Bronchial epithelial cell (primary cell): Measurements from ENCODE around the gene AGO3. TPM values are rescaled to one million over a fixed set of nuclear protein-coding genes. Genes with fewer than 3 reads are reported as not detected.

Experiments
- DNase-seq: peaks from one replicate; pipeline ENCODE4 v3.0.0-alpha.2; 2010; ENCODE audit warnings: low read depth
- FAIRE-seq: peaks from 2 replicates; lab custom pipeline; 2011; peaks lifted over from hg19 to GRCh38; lab: Jason Lieb, UNC
- H3K27me3 ChIP-seq: 2 replicates; pipeline ENCODE4 v1.5.1; 2011; ENCODE audit warnings: low read length; ENCODE audit not compliant: control insufficient read depth, insufficient read depth
- H3K36me3 ChIP-seq: 2 replicates; pipeline ENCODE4 v1.5.1; 2011; ENCODE audit warnings: low read length; ENCODE audit not compliant: control insufficient read depth, insufficient read depth
- H3K4me3 ChIP-seq: 2 replicates; pipeline ENCODE4 v1.5.1; 2011; ENCODE audit warnings: mild to moderate bottlenecking, low read depth, low read length, control low read depth
- total RNA-seq: library from RNA; depleted of rRNA; stranded (reverse); fragments of >200 nt; gene quantifications from 2 replicates; pipeline ENCODE4 v1.2.1, GENCODE V29; 2014
- TF ChIP-seq, protein P1 (sequence below): IDR thresholded peaks from 2 replicates; pipeline ENCODE4 v1.5.1; 2011; ENCODE audit warnings: mild to moderate bottlenecking, moderate library complexity, low read length, control low read depth, inconsistent platforms; ENCODE audit not compliant: insufficient read depth, severe bottlenecking

Gene AGO3
- total RNA-seq, 1 donor from 2014 or later = 9.5 TPM

DNA sequence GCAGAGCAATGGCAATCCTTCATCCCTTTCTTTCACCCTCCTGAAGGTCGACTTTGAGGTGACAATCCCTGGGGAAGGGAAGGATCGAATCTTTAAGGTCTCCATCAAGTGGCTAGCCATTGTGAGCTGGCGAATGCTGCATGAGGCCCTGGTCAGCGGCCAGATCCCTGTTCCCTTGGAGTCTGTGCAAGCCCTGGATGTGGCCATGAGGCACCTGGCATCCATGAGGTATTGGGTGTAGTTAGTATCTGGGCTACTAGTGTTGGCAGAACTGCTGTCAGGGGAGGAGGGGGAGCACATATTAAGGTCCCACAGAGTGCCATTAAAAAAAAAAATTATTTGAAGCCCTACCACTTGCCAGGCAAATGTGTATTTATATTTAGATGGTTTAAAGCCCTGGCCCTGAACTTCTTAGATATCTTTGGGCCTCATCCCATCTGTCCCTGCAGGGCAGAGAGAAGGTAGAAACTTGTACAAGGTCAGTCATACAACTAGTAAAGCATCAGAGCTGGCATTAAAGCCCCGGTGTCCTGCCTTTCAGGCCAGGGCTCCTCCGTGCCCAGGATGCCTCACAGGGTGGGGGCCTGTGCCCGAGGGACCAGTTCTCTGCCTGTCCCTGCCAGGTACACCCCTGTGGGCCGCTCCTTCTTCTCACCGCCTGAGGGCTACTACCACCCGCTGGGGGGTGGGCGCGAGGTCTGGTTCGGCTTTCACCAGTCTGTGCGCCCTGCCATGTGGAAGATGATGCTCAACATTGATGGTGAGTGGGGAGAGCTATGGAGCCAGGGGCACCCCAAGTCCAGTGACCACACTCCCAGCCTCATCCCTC is 37.6 kb upstream of the AGO3 start:
- TF ChIP-seq, protein P1, sequence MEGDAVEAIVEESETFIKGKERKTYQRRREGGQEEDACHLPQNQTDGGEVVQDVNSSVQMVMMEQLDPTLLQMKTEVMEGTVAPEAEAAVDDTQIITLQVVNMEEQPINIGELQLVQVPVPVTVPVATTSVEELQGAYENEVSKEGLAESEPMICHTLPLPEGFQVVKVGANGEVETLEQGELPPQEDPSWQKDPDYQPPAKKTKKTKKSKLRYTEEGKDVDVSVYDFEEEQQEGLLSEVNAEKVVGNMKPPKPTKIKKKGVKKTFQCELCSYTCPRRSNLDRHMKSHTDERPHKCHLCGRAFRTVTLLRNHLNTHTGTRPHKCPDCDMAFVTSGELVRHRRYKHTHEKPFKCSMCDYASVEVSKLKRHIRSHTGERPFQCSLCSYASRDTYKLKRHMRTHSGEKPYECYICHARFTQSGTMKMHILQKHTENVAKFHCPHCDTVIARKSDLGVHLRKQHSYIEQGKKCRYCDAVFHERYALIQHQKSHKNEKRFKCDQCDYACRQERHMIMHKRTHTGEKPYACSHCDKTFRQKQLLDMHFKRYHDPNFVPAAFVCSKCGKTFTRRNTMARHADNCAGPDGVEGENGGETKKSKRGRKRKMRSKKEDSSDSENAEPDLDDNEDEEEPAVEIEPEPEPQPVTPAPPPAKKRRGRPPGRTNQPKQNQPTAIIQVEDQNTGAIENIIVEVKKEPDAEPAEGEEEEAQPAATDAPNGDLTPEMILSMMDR = no peak
- DNase-seq (no peak), FAIRE-seq (no peak)
- Histone ChIP-seq H3K4me3 (no peak overlapping the region), H3K27me3 (no peaks in the 10 kb centered on the region), H3K36me3 (no peaks in the 10 kb centered on the region)

DNA sequence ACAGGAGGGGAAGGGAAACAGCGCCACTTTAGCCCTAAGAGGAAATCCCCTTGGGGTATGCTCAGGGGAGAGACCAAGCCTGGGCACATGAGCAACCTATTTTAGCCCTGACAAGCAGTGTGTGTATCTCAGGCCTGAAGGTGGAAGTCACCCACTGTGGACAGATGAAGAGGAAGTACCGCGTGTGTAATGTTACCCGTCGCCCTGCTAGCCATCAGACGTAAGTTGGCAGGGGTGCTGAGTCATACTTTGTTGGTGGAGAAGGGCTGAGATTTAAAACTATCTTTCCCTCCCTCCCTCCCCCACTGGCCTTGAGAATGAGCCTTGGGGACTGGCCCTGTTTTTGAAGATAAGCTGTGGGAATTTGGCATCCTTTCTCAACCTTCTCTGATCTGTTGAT is 36.7 kb upstream of the AGO3 start:
- TF ChIP-seq, protein P1 = no peak
- Histone ChIP-seq H3K4me3 (no peak overlapping the region), H3K36me3 (no peaks in the 10 kb centered on the region), H3K27me3 (no peaks in the 10 kb centered on the region)
- FAIRE-seq (no peak), DNase-seq (no peak)

DNA sequence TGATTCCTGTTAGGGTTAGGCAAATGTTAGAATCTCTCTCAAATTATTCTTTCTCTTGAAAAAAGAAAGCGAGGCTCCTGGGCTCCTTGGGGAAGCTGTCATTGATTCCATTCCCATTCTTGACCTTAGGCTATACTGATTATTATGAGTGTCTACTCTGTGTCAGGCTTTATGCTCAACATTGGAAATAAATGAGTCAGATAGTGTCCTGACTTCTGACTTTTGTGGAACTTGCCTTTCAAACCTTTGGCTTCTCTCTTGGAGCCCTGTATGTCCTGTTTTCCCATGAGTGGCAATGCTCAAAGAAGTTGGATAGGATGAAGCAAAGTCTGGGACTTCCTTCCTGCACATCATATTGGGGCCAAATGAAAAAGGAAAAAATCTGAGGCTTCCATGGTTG is 36.2 kb upstream of the AGO3 start:
- H3K27me3 ChIP-seq = no peaks in the 10 kb centered on the region
- FAIRE-seq = no peak
- DNase-seq = no peak
- TF ChIP-seq, protein P1 = no peak
- H3K4me3 ChIP-seq = no peak overlapping the region
- no peaks in the 10 kb centered on the region for H3K36me3 ChIP-seq

DNA sequence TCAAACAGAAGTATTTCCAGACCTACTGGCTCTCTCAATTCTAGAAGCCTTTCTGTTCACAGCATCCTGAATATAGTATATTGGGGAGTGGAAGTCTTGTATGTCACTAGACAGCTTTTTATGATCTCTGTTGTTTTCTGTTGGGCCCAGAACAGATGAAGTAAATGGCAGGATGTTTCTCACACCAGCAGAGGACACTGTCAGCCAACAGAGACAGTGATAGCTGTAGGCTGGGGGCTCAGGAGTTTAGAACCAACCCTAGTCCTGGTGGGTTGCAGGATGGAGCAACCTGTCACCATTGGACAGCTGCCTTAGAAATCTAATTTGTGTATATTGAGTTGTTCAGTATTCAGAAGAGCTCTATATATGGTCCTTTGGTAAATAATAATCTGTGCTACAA is 31.0 kb upstream of the AGO3 start:
- Histone ChIP-seq H3K4me3 (no peak overlapping the region), H3K27me3 (no peaks in the 10 kb centered on the region), H3K36me3 (peaks cover 1% of the 10 kb centered on the region)
- FAIRE-seq (no peak), DNase-seq (no peak)
- TF ChIP-seq, protein P1 = no peak

DNA sequence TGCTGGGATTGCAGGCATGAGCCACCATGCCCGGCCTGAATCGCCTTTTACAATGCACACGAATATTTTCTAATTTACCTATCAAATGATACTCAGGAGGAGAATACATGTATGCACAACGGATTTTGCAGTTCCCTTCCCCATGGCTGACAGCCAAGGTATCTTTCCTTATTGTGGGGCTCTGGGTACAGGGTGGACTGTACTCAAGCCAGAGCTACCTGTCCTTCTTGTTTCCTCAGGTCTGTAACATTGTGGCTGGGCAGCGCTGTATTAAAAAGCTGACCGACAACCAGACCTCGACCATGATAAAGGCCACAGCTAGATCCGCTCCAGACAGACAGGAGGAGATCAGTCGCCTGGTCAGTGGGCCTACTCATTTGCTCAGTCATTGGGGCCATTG is 29.7 kb upstream of the AGO3 start:
- TF ChIP-seq, protein P1 = no peak
- Histone ChIP-seq H3K36me3 (peaks cover 1% of the 10 kb centered on the region), H3K4me3 (no peak overlapping the region), H3K27me3 (no peaks in the 10 kb centered on the region)
- no peak for DNase-seq
- no peak for FAIRE-seq
